Gastroesophageal sphincter (tissue), 4 donors: Measurements from ENCODE around the gene TMCO4. TPM values are rescaled to one million over a fixed set of nuclear protein-coding genes. Genes with fewer than 3 reads are reported as not detected.
A peak's percentile ranks its signal among the peaks of the same experiment; 100 is the strongest.

Experiments
- ATAC-seq: fragments of 150-250 bp; one replicate; pipeline ENCODE4 v1.9.1; 2016; ENCODE audit warnings: mild to moderate bottlenecking, moderate library complexity
- H3K27ac ChIP-seq, 4 donors: fragments of 200-600 bp; sonication (generic) in 3 of 4; 1 replicate in 3 of 4; 2 replicates in 1 of 4; pipeline ENCODE4 v1.5.1; 2016 to 2019
- H3K27me3 ChIP-seq: fragments of 200-600 bp; sonication (generic); one replicate; pipeline ENCODE4 v1.5.1; 2019
- H3K36me3 ChIP-seq, 2 donors: fragments of 200-600 bp; sonication (generic); one replicate each; pipeline ENCODE4 v1.5.1; 2019; ENCODE audit warnings: control low read depth in 1 of 2
- H3K4me1 ChIP-seq, 3 donors: fragments of 200-600 bp; sonication (generic); 1 replicate in 2 of 3; 2 replicates in 1 of 3; pipeline ENCODE4 v1.5.1; 2016 to 2019; ENCODE audit warnings: control low read depth in 2 of 3
- H3K4me3 ChIP-seq, 2 donors: fragments of 200-600 bp; sonication (generic); one replicate each; pipeline ENCODE4 v1.5.1; 2019; ENCODE audit warnings: mild to moderate bottlenecking in 1 of 2, moderate library complexity in 1 of 2
- H3K9me3 ChIP-seq, 3 donors: fragments of 200-600 bp; sonication (generic); one replicate each; pipeline ENCODE4 v1.5.1; 2017 to 2019; ENCODE audit warnings: control low read depth in 2 of 3
- CTCF ChIP-seq, 4 experiments: fragments of 200-600 bp in 2 of 4; fragments of 450-650 bp in 2 of 4; sonication (generic) in 1 of 4; IDR thresholded peaks; one replicate each; pipeline ENCODE4 v1.5.1; 2017 to 2019; ENCODE audit warnings: antibody characterized with exemption in 4 of 4, mild to moderate bottlenecking in 2 of 4, moderate library complexity in 2 of 4
- EP300 ChIP-seq: sonication (generic); formaldehyde crosslinking; IDR thresholded peaks from one replicate; pipeline ENCODE4 v1.6.1; 2017; ENCODE audit warnings: antibody characterized with exemption, mild to moderate bottlenecking
- POLR2A ChIP-seq, 2 donors: fragments of 450-650 bp; IDR thresholded peaks; one replicate each; pipeline ENCODE4 v1.6.1; 2017; ENCODE audit warnings: antibody characterized with exemption in 2 of 2, mild to moderate bottlenecking in 2 of 2, moderate library complexity in 1 of 2
- POLR2AphosphoS5 ChIP-seq: sonication (generic); formaldehyde crosslinking; IDR thresholded peaks from one replicate; pipeline ENCODE4 v1.6.1; 2017; ENCODE audit warnings: antibody characterized with exemption
- WGBS, 2 donors: methylation state at CpG; one replicate each; pipeline ENCODE4 v1.1.5; 2018; ENCODE audit warnings: low coverage in 1 of 2; 5-methylcytosine and 5-hydroxymethylcytosine counted together
- total RNA-seq, 4 donors: library from RNA; depleted of rRNA; stranded (reverse); fragments of >200 nt; gene quantifications; one replicate each; pipeline ENCODE4 v1.1.0, GENCODE V29; 2016

The TMCO4 gene
- total RNA-seq, 4 donors from 2014 or later, result 18.1 to 36.9 (median 24.5) TPM

DNA sequence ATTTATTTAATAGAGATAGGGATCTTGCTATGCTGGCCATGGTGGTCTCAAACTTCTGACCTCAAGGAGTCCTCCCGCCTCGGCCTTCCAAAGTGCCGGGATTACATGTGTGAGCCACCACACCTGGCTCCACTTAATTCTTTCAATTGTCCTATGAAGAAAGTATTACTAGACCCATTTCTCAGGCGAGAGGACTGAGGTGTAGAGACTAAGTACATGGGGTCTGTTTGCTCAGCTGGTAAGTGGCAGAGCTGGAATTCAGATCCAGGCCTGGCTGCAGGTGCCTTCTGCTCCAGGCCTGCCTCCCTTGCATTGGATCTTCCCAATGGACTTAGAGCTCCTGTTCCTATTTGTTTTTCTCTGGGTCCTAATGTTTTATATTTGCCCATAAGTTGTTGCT, 79.5 kb downstream of the TMCO4 start:
- Histone ChIP-seq H3K9me3 (no peaks in the 10 kb centered on the region), H3K27ac (no peak overlapping the region), H3K4me3 (no peak overlapping the region), H3K36me3 (peaks cover 0 to 44% of the 10 kb centered on the region in 2 donors), H3K27me3 (no peaks in the 10 kb centered on the region), H3K4me1 (peaks cover 0 to 24% (median 4%) of the 10 kb centered on the region in 3 donors)
- ATAC-seq, result no peak
- TF ChIP-seq CTCF (IDR thresholded peaks at IDR 0.05), result no peak
- no peak for TF ChIP-seq POLR2AphosphoS5
- TF ChIP-seq EP300, result no peak
- no peak for TF ChIP-seq POLR2A (IDR thresholded peaks at IDR 0.05)
- WGBS, 2 donors, result 96 to 100% methylated on average over 2 to 4 of the region's 4 CpGs

DNA sequence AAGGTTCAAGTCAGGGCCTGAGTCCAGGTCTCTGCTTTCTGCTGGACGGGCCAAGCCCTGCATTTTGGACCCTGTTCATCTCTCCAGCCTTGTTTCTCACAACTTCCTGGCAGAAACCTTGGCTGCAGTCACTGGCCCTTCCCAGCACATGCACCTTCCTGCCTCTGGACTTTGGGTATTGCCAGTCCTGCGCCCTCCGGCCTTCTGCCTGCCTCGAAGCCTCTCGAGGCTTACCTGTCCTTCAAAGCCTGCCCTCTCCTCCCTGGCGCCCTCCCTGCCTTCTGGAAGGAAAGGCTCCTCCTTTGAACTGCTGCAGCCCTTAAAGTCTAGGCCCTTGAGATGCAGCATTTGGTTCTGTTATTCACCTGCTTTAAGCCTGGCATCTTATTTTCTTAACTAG, 82.2 kb downstream of the TMCO4 start:
- Histone ChIP-seq H3K27ac (no peak overlapping the region), H3K9me3 (no peaks in the 10 kb centered on the region), H3K27me3 (no peaks in the 10 kb centered on the region), H3K4me3 (no peak overlapping the region), H3K36me3 (peaks cover 0 to 28% of the 10 kb centered on the region in 2 donors), H3K4me1 (peaks cover 0 to 26% (median 4%) of the 10 kb centered on the region in 3 donors)
- TF ChIP-seq EP300 (no peak), CTCF (IDR thresholded peaks at IDR 0.05) (no peak), POLR2AphosphoS5 (no peak), POLR2A (IDR thresholded peaks at IDR 0.05) (no peak)
- ATAC-seq, result no peak
- 65 to 72% methylated on average over 5 to 6 of the region's 6 CpGs for WGBS, 2 donors

DNA sequence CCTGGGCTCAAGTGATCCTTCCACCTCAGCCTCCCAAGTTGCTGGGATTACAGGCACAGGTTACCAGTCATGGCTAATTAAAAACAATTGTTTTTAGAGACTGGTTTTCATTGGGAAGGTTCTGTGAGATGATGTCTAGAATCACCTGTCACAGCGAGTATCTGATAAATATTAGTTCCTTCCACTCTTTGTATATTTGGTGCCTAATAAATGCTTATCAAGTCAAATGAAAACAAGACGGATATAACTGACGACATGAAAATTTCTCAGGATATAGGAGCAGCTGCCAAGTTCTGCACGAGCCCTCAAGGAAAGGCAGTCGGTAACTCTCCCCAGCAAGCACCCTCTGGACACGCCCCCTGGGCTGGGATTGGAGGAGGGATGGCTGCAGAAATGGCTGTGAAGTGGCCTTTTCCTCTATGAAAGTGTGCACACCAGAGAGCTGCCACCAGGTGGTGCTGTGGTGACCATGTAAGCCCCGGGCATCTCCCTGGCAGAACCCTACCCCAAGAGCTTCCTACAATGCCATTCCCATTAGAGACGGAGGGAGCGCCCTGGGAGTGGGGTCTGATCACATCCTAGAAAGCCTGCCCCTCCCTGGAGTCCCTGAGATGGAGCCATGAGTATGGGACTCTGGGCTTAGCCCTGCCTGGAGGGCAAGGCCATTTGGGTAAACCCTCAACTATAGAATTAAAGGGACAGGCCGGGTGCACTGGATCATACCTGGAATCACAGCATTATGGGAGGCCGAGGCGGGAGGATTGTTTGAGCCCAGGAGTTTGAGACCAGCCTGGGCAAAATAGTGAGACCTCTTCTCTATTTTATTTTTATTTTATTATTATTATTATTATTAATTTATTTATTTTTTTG, 84.1 kb downstream of the TMCO4 start:
- peak; percentile 53 to 89 (median 84) for TF ChIP-seq CTCF (IDR thresholded peaks at IDR 0.05)
- TF ChIP-seq POLR2AphosphoS5, result no peak
- Histone ChIP-seq H3K36me3 (peaks cover 0 to 26% of the 10 kb centered on the region in 2 donors), H3K9me3 (no peaks in the 10 kb centered on the region), H3K27ac (no peak overlapping the region), H3K27me3 (no peaks in the 10 kb centered on the region), H3K4me3 (no peak overlapping the region), H3K4me1 (peaks cover 0 to 19% (median 2%) of the 10 kb centered on the region in 3 donors)
- ATAC-seq, result peak; percentile 95
- WGBS, 2 donors, result 18 to 32% methylated on average over 5 to 9 of the region's 12 CpGs

GRCh38 chr1:19712928-19713327, 86.8 kb downstream of the TMCO4 start:
- no peaks in the 10 kb centered on the region for H3K27me3 ChIP-seq
- H3K36me3 ChIP-seq, result peaks cover 0 to 33% of the 10 kb centered on the region in 2 donors
- H3K27ac ChIP-seq, result no peak overlapping the region
- H3K4me1 ChIP-seq, result peaks cover 0 to 15% (median 0%) of the 10 kb centered on the region in 3 donors
- ATAC-seq, result no peak
- WGBS, 2 donors, result 40 to 58% methylated on average over 1 to 2 of the region's 4 CpGs
- TF ChIP-seq POLR2AphosphoS5, result no peak
- no peak for TF ChIP-seq CTCF (IDR thresholded peaks at IDR 0.05)
- no peak for TF ChIP-seq POLR2A (IDR thresholded peaks at IDR 0.05)
- no peak for TF ChIP-seq EP300
- no peaks in the 10 kb centered on the region for H3K9me3 ChIP-seq
- H3K4me3 ChIP-seq, result no peak overlapping the region
